Measurements from ENCODE around the gene PDE4D. TPM values are rescaled to one million over a fixed set of nuclear protein-coding genes. Genes with fewer than 3 reads are reported as not detected.

PDE4D gene
- total RNA-seq, 1 experiment from 2014 or later = 3.3 TPM

DNA sequence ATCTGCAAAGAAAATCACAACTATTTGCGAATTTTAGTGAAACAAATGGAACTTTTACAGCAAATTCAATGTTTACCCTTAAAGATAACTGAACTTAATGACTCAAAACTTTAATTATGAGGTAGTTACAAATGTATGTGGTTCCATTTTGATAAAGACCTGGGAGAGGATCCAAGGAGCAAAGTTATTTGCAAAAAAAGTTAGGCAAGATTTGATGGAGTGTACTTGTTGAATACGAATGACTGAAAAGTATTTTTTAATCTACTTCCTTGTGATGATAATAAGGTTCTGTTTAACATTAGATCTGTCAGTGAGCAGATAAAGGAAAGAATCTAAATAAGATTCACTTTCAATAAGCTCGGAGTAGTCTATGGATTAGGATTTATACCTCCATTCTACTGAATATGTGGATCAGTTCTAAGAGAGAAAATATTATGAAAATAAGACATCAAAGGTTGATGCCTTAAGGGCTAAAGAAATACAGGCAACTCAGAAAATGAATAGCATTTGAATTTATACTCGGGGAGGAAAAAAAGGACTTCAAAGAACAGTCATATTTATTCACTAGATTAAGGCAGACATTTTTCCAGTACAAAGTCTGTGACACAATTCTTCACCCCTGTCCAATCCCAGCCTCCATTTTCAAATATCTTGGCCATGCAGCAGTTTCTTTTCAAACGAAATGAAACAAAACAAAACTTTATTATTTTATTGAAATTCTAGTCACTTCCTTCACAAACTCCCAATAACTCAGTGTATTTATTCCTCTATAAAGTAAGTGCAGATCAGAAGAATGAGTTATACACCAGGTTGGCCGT is 199.8 kb downstream of the PDE4D start:
- no peak for ATAC-seq
- Mint-ChIP-seq H3K27ac (no peak overlapping the region; the same call in 1 of the 2 replicates), H3K4me3 (no peak overlapping the region), H3K27me3 (ENCODE audit: low read depth) (no peaks in the 10 kb centered on the region), H3K36me3 (peaks cover 14% of the 10 kb centered on the region), H3K4me1 (peaks cover 33% of the 10 kb centered on the region), H3K9me3 (peaks cover 24% of the 10 kb centered on the region)
- DNase-seq (ENCODE audit: low spot score) = no peak
- CTCF ChIA-PET = interaction anchor here (0.7 kb wide), 1 partner anchor 20 kb away, joined by 3 read pairs; no protein-coding TSS in a partner anchor
- POLR2A ChIA-PET = no interaction called here
- TF ChIP-seq NFE2L1 (CRISPR knock-in tag; IDR thresholded peaks at IDR 0.05) = no peak
- TF ChIP-seq RORB (CRISPR knock-in tag; IDR thresholded peaks at IDR 0.05) = no peak
- TF ChIP-seq, protein P1, sequence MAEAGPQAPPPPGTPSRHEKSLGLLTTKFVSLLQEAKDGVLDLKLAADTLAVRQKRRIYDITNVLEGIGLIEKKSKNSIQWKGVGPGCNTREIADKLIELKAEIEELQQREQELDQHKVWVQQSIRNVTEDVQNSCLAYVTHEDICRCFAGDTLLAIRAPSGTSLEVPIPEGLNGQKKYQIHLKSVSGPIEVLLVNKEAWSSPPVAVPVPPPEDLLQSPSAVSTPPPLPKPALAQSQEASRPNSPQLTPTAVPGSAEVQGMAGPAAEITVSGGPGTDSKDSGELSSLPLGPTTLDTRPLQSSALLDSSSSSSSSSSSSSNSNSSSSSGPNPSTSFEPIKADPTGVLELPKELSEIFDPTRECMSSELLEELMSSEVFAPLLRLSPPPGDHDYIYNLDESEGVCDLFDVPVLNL (CRISPR knock-in tag; IDR thresholded peaks at IDR 0.05; ENCODE audit: borderline replicate concordance, low read depth) = no peak
- TF ChIP-seq CREM (CRISPR knock-in tag; IDR thresholded peaks at IDR 0.05) = no peak
- no peak for TF ChIP-seq EMX1 (CRISPR knock-in tag; IDR thresholded peaks at IDR 0.05)
- TF ChIP-seq, protein P2, sequence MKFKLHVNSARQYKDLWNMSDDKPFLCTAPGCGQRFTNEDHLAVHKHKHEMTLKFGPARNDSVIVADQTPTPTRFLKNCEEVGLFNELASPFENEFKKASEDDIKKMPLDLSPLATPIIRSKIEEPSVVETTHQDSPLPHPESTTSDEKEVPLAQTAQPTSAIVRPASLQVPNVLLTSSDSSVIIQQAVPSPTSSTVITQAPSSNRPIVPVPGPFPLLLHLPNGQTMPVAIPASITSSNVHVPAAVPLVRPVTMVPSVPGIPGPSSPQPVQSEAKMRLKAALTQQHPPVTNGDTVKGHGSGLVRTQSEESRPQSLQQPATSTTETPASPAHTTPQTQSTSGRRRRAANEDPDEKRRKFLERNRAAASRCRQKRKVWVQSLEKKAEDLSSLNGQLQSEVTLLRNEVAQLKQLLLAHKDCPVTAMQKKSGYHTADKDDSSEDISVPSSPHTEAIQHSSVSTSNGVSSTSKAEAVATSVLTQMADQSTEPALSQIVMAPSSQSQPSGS (CRISPR knock-in tag; IDR thresholded peaks at IDR 0.05; ENCODE audit: borderline replicate concordance, low read depth) = no peak
- no peak for TF ChIP-seq JAZF1 (CRISPR knock-in tag; IDR thresholded peaks at IDR 0.05)
- no peak for TF ChIP-seq NFYB (CRISPR knock-in tag; conservative IDR thresholded peaks at IDR 0.05; ENCODE audit: low read depth)
- TF ChIP-seq, protein P3, sequence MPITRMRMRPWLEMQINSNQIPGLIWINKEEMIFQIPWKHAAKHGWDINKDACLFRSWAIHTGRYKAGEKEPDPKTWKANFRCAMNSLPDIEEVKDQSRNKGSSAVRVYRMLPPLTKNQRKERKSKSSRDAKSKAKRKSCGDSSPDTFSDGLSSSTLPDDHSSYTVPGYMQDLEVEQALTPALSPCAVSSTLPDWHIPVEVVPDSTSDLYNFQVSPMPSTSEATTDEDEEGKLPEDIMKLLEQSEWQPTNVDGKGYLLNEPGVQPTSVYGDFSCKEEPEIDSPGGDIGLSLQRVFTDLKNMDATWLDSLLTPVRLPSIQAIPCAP (CRISPR knock-in tag; IDR thresholded peaks at IDR 0.05) = no peak
- no peak for TF ChIP-seq ZNF232 (CRISPR knock-in tag; IDR thresholded peaks at IDR 0.05)
- TF ChIP-seq, protein P4, sequence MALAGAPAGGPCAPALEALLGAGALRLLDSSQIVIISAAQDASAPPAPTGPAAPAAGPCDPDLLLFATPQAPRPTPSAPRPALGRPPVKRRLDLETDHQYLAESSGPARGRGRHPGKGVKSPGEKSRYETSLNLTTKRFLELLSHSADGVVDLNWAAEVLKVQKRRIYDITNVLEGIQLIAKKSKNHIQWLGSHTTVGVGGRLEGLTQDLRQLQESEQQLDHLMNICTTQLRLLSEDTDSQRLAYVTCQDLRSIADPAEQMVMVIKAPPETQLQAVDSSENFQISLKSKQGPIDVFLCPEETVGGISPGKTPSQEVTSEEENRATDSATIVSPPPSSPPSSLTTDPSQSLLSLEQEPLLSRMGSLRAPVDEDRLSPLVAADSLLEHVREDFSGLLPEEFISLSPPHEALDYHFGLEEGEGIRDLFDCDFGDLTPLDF (CRISPR knock-in tag; IDR thresholded peaks at IDR 0.05) = no peak
- TF ChIP-seq SOX15 (CRISPR knock-in tag; IDR thresholded peaks at IDR 0.05) = no peak

DNA sequence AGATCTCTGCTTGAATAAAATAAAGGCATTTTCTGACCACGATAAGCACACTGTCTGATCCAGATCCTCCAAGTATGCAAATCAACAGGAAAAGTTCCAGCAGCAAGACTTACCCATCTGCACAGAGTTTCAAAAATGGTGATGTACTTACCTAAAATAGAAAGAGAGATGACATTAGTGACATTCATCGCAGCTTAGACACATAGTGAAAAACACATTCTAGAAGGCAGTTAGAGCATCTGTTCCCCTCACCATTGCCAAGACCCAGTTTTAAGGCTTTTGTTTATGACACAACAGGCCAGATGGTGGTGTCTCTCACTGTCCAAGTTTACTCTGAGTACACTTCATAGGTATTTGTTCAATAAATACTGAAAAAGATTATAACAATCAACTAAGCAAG is 207.7 kb downstream of the PDE4D start:
- H3K27me3 Mint-ChIP-seq (ENCODE audit: low read depth) = no peaks in the 10 kb centered on the region
- no peak overlapping the region for H3K27ac Mint-ChIP-seq
- no peak overlapping the region for H3K4me3 Mint-ChIP-seq
- no peak for ATAC-seq
- peaks cover 12% of the 10 kb centered on the region for H3K9me3 Mint-ChIP-seq
- CTCF ChIA-PET = no interaction called here
- peaks cover 12% of the 10 kb centered on the region for H3K36me3 Mint-ChIP-seq
- TF ChIP-seq TCF7 (CRISPR knock-in tag; IDR thresholded peaks at IDR 0.05; ENCODE audit: low read depth) (no peak), SP1 (CRISPR knock-in tag; conservative IDR thresholded peaks at IDR 0.05) (no peak), NR3C1 (CRISPR knock-in tag; conservative IDR thresholded peaks at IDR 0.05; ENCODE audit: low read depth) (no peak), KAT7 (CRISPR knock-in tag; IDR thresholded peaks at IDR 0.05; ENCODE audit: borderline replicate concordance) (no peak), ZNF232 (CRISPR knock-in tag; IDR thresholded peaks at IDR 0.05) (no peak), GTF2I (CRISPR knock-in tag; conservative IDR thresholded peaks at IDR 0.05) (no peak)
- TF ChIP-seq, protein P5, sequence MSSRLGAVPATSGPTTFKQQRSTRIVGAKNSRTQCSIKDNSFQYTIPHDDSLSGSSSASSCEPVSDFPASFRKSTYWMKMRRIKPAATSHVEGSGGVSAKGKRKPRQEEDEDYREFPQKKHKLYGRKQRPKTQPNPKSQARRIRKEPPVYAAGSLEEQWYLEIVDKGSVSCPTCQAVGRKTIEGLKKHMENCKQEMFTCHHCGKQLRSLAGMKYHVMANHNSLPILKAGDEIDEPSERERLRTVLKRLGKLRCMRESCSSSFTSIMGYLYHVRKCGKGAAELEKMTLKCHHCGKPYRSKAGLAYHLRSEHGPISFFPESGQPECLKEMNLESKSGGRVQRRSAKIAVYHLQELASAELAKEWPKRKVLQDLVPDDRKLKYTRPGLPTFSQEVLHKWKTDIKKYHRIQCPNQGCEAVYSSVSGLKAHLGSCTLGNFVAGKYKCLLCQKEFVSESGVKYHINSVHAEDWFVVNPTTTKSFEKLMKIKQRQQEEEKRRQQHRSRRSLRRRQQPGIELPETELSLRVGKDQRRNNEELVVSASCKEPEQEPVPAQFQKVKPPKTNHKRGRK (CRISPR knock-in tag; IDR thresholded peaks at IDR 0.05; ENCODE audit: borderline replicate concordance) = no peak
- TF ChIP-seq, protein P6, sequence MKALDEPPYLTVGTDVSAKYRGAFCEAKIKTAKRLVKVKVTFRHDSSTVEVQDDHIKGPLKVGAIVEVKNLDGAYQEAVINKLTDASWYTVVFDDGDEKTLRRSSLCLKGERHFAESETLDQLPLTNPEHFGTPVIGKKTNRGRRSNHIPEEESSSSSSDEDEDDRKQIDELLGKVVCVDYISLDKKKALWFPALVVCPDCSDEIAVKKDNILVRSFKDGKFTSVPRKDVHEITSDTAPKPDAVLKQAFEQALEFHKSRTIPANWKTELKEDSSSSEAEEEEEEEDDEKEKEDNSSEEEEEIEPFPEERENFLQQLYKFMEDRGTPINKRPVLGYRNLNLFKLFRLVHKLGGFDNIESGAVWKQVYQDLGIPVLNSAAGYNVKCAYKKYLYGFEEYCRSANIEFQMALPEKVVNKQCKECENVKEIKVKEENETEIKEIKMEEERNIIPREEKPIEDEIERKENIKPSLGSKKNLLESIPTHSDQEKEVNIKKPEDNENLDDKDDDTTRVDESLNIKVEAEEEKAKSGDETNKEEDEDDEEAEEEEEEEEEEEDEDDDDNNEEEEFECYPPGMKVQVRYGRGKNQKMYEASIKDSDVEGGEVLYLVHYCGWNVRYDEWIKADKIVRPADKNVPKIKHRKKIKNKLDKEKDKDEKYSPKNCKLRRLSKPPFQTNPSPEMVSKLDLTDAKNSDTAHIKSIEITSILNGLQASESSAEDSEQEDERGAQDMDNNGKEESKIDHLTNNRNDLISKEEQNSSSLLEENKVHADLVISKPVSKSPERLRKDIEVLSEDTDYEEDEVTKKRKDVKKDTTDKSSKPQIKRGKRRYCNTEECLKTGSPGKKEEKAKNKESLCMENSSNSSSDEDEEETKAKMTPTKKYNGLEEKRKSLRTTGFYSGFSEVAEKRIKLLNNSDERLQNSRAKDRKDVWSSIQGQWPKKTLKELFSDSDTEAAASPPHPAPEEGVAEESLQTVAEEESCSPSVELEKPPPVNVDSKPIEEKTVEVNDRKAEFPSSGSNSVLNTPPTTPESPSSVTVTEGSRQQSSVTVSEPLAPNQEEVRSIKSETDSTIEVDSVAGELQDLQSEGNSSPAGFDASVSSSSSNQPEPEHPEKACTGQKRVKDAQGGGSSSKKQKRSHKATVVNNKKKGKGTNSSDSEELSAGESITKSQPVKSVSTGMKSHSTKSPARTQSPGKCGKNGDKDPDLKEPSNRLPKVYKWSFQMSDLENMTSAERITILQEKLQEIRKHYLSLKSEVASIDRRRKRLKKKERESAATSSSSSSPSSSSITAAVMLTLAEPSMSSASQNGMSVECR (CRISPR knock-in tag; IDR thresholded peaks at IDR 0.05; ENCODE audit: borderline replicate concordance) = no peak
- DNase-seq (ENCODE audit: low spot score) = no peak
- H3K4me1 Mint-ChIP-seq = peaks cover 7% of the 10 kb centered on the region; the same call in 1 of the 2 replicates
- POLR2A ChIA-PET = no interaction called here
